Tibial nerve (tissue), 4 donors: Measurements from ENCODE around the gene KRT75. TPM values are rescaled to one million over a fixed set of nuclear protein-coding genes. Genes with fewer than 3 reads are reported as not detected.

ENCODE experiments used
- DNase-seq, 2 donors: peaks; one replicate each; pipeline ENCODE4 v3.0.0-alpha.2; 2019; ENCODE audit warnings: low spot score in 2 of 2
- H3K27ac ChIP-seq, 4 donors: fragments of 200-600 bp; sonication (generic) in 3 of 4; one replicate each; pipeline ENCODE4 v1.5.1; 2017 to 2019; ENCODE audit warnings: mild to moderate bottlenecking in 1 of 4
- H3K27me3 ChIP-seq, 2 donors: fragments of 200-600 bp; sonication (generic) in 1 of 2; one replicate each; pipeline versions ENCODE4 v1.5.1 to v1.6.0; 2017 to 2019
- H3K36me3 ChIP-seq, 3 donors: fragments of 200-600 bp; sonication (generic); one replicate each; pipeline ENCODE4 v1.5.1; 2018 to 2019
- H3K4me1 ChIP-seq, 4 donors: fragments of 200-600 bp; sonication (generic) in 3 of 4; one replicate each; pipeline ENCODE4 v1.5.1; 2017 to 2019
- H3K4me3 ChIP-seq, 4 donors: fragments of 200-600 bp; sonication (generic) in 3 of 4; one replicate each; pipeline ENCODE4 v1.5.1; 2017 to 2019; ENCODE audit warnings: mild to moderate bottlenecking in 1 of 4, moderate library complexity in 1 of 4
- H3K9me3 ChIP-seq, 4 donors: fragments of 200-600 bp; sonication (generic) in 3 of 4; one replicate each; pipeline ENCODE4 v1.5.1; 2017 to 2019
- EP300 ChIP-seq, 2 donors: sonication (generic); formaldehyde crosslinking; IDR thresholded peaks; one replicate each; pipeline ENCODE4 v1.6.1; 2017; ENCODE audit warnings: antibody characterized with exemption in 2 of 2, mild to moderate bottlenecking in 1 of 2
- POLR2A ChIP-seq, 2 donors: fragments of 450-650 bp; IDR thresholded peaks; one replicate each; pipeline ENCODE4 v1.6.1; 2017; ENCODE audit warnings: antibody characterized with exemption in 2 of 2, mild to moderate bottlenecking in 2 of 2, moderate library complexity in 2 of 2
- WGBS, 2 donors: methylation state at CpG; one replicate each; pipeline ENCODE4 v1.1.5; 2018; 5-methylcytosine and 5-hydroxymethylcytosine counted together
- total RNA-seq, 4 donors: library from RNA; depleted of rRNA; stranded (reverse); fragments of >200 nt; gene quantifications; one replicate each; pipeline ENCODE4 v1.1.0, GENCODE V29; 2016
- TF ChIP-seq, protein P1 (sequence below), 5 experiments: fragments of 200-600 bp in 3 of 5; fragments of 450-650 bp in 2 of 5; sonication (generic) in 3 of 5; IDR thresholded peaks; one replicate each; pipeline ENCODE4 v1.5.1; 2016 to 2019; ENCODE audit warnings: antibody characterized with exemption in 5 of 5, mild to moderate bottlenecking in 3 of 5, moderate library complexity in 2 of 5

KRT75 gene
- total RNA-seq, 4 donors from 2014 or later = not detected

DNA sequence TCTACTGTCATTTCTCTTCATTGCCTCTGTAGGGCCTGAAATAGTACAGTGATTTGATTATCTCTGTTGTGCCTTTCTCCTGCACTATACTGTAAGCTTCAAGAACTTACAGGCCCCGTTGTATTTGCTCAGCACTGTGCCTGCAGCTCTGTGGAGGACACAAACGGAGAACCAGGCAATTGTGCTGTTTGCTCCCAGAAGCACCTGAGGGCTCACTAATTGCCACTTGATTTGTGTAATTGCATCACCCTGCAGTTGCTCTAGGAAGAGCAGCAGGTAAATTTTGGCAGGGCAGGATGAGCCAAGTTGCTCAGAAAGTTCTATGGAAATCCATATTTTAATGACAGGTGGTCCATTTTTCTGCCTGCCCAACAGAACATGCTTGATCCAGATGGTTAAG lies 16.4 kb downstream of the KRT75 start:
- H3K27me3 ChIP-seq = no peaks in the 10 kb centered on the region
- peaks cover 0 to 26% (median 5%) of the 10 kb centered on the region in 4 donors for H3K4me1 ChIP-seq
- no peak for DNase-seq
- no peak overlapping the region for H3K4me3 ChIP-seq
- 80 to 84% methylated on average over 2 of the region's 2 CpGs for WGBS, 2 donors
- H3K27ac ChIP-seq = peak overlapping the region in 2 of 4 donors; percentile 76 to 82
- TF ChIP-seq EP300 (IDR thresholded peaks at IDR 0.05) = no peak
- TF ChIP-seq, protein P1, sequence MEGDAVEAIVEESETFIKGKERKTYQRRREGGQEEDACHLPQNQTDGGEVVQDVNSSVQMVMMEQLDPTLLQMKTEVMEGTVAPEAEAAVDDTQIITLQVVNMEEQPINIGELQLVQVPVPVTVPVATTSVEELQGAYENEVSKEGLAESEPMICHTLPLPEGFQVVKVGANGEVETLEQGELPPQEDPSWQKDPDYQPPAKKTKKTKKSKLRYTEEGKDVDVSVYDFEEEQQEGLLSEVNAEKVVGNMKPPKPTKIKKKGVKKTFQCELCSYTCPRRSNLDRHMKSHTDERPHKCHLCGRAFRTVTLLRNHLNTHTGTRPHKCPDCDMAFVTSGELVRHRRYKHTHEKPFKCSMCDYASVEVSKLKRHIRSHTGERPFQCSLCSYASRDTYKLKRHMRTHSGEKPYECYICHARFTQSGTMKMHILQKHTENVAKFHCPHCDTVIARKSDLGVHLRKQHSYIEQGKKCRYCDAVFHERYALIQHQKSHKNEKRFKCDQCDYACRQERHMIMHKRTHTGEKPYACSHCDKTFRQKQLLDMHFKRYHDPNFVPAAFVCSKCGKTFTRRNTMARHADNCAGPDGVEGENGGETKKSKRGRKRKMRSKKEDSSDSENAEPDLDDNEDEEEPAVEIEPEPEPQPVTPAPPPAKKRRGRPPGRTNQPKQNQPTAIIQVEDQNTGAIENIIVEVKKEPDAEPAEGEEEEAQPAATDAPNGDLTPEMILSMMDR (IDR thresholded peaks at IDR 0.05) = no peak
- TF ChIP-seq POLR2A (IDR thresholded peaks at IDR 0.05) = no peak
- no peaks in the 10 kb centered on the region for H3K36me3 ChIP-seq
- no peaks in the 10 kb centered on the region for H3K9me3 ChIP-seq

DNA sequence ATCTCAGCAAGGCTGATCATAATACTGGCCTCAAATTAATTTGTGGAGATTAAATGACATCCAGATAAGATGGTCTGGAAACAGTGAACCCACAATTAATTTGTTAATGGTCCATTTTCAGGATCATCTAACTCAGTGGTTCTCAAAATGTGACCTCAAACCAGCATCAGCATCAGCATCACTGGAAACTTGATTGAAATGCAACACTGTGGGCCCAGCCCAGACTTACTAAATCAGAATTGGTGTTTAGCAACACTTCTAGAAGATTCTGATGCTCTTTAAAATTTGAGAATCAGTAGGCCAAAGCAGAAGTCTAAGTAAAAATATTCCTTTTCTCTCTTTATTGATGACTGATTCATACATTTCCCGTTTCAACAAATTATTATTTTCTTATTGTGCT lies 17.4 kb downstream of the KRT75 start:
- Histone ChIP-seq H3K4me3 (no peak overlapping the region), H3K9me3 (no peaks in the 10 kb centered on the region), H3K36me3 (no peaks in the 10 kb centered on the region), H3K27ac (peak overlapping the region in 2 of 4 donors; percentile 76 to 82), H3K4me1 (peaks cover 0 to 27% (median 5%) of the 10 kb centered on the region in 4 donors), H3K27me3 (no peaks in the 10 kb centered on the region)
- WGBS, 2 donors = 42 to 61% methylated on average over 1 of the region's 1 CpG
- TF ChIP-seq POLR2A (IDR thresholded peaks at IDR 0.05) = no peak
- TF ChIP-seq EP300 (IDR thresholded peaks at IDR 0.05) = no peak
- DNase-seq = peak in 1 of 2 donors; percentile 18

DNA sequence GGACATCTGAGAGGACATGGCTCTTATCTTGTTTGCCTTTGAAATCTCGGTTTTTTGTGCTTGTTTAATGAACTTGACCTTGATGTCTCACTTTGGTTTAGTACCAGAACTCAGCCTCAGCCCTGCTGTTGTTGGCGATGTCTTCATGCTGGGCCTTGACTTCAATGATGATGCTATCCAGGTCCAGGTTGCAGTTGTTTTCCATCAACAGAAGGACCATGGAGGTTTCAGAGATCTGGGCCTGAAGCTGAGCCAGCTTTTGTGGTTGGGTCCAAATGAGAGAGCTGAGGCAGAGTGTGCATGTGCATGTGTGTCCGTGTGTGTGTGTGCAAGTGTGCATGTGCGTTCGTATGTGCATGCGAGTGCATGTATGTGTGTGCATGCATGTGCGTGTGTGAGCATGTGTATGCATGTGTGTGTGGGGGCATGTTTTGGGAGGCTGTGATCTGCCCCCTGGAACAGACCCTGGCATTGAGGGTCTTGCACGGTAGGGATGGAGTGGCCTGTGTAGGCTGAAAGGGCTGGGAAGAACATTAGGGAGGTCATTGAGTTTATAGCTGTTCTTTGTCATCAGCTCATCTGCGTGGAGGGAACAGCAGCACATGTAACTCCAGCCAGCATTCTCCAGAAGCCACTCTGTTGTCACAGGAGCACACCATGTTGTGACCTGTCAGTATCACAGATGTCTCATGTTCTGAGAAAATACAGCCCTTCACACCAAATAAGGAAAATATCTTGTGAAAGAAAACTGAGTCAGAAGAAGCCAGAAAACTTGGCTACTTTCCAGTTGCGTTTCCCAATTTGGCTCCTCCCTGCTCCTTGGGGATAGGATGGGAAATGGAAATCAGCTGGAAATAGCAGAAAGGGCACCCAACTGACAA lies 18.1 kb downstream of the KRT75 start:
- Histone ChIP-seq H3K4me1 (peaks cover 0 to 34% (median 5%) of the 10 kb centered on the region in 4 donors), H3K9me3 (no peaks in the 10 kb centered on the region), H3K27ac (peak overlapping the region in 2 of 4 donors; percentile 76 to 82), H3K36me3 (no peaks in the 10 kb centered on the region), H3K27me3 (no peaks in the 10 kb centered on the region), H3K4me3 (no peak overlapping the region)
- TF ChIP-seq POLR2A (IDR thresholded peaks at IDR 0.05) (no peak), EP300 (IDR thresholded peaks at IDR 0.05) (peak; percentile 34 to 84)
- TF ChIP-seq, protein P1 (IDR thresholded peaks at IDR 0.05) = no peak
- WGBS, 2 donors = 62% methylated on average over 10 of the region's 10 CpGs
- DNase-seq = peak; percentile 20 to 81

DNA sequence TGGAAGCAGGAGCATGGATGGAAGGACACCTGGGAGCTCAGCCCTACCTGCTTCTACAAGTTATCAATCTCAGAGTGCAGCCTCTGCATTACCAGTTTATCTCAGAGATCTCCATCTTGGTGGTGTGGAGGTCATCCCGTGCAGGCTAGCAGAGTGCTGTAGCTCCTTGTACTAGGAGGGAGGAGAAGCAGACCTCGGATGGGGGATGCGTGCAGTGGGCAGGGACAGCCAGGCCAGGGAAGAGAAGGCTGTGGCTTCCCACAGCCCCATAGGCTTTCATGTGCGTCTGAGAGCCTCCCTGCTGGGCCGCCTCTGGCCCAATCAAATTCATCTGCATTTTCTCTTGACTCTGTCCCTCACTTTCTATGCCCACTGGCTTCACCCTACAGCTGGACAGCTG lies 19.2 kb downstream of the KRT75 start:
- no peaks in the 10 kb centered on the region for H3K27me3 ChIP-seq
- TF ChIP-seq POLR2A (IDR thresholded peaks at IDR 0.05) (no peak), EP300 (IDR thresholded peaks at IDR 0.05) (no peak)
- TF ChIP-seq, protein P1 (IDR thresholded peaks at IDR 0.05) = no peak
- H3K36me3 ChIP-seq = no peaks in the 10 kb centered on the region
- WGBS, 2 donors = 76 to 96% methylated on average over 4 to 5 of the region's 5 CpGs
- H3K9me3 ChIP-seq = no peaks in the 10 kb centered on the region
- H3K27ac ChIP-seq = no peak overlapping the region
- H3K4me1 ChIP-seq = peaks cover 0 to 34% (median 5%) of the 10 kb centered on the region in 4 donors
- H3K4me3 ChIP-seq = no peak overlapping the region
- DNase-seq = no peak

DNA sequence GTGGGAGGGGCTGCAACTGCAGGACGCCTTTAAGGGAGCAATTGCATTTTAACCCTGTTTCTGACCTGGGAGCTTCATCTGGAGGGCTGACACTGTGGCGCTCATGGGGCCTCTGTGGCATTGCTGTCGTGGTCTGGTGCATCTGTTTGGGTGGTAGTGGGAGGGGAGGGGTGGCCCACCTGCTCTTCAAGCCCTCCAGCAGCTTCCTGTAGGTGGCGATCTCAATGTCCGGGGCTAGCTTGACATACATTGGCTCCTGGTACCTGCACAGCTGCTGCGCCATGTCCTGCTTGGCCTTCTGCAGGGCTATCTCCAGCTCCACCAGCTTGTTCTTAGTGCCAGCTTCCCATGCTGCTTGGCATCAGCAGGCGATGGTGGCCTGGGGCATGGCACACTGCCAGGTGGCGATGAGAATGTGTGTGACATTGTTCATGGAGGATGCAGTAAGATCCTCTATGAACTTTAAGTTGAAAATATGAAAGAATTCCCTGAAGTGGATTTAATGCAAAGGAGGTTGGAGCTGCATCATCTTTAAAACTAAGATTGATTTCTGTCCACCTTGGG lies 20.3 kb downstream of the KRT75 start:
- peaks cover 0 to 34% (median 5%) of the 10 kb centered on the region in 4 donors for H3K4me1 ChIP-seq
- no peaks in the 10 kb centered on the region for H3K36me3 ChIP-seq
- DNase-seq = no peak
- H3K27me3 ChIP-seq = no peaks in the 10 kb centered on the region
- WGBS, 2 donors = 61 to 68% methylated on average over 8 of the region's 8 CpGs
- TF ChIP-seq POLR2A (IDR thresholded peaks at IDR 0.05) = no peak
- TF ChIP-seq, protein P1 (IDR thresholded peaks at IDR 0.05) = no peak
- TF ChIP-seq EP300 (IDR thresholded peaks at IDR 0.05) = no peak
- no peak overlapping the region for H3K27ac ChIP-seq
- H3K9me3 ChIP-seq = no peaks in the 10 kb centered on the region
- no peak overlapping the region for H3K4me3 ChIP-seq
